ENCODE measurements around the gene DECR2.

GRCh38 chr16:363766-364490 lies 37.8 kb upstream of the DECR2 start:
- TF ChIP-seq CTCF (conservative IDR thresholded peaks at IDR 0.05; ENCODE audit: low read depth, low read length), result no peak
- no peak for TF ChIP-seq EZH2 (IDR thresholded peaks at IDR 0.05; ENCODE audit: borderline replicate concordance, low read depth, low read length, poor library complexity, severe bottlenecking)
